ENCODE data around the gene OR9Q1.

- TF ChIP-seq USF2 (IDR thresholded peaks at IDR 0.05; ENCODE audit: low read depth, low read length): no peak
- no peak for TF ChIP-seq CTCF (conservative IDR thresholded peaks at IDR 0.05; ENCODE audit: low read depth, low read length)
- no peak for TF ChIP-seq RAD21 (IDR thresholded peaks at IDR 0.05; ENCODE audit: low read length)
- no peak for TF ChIP-seq POLR2A (IDR thresholded peaks at IDR 0.05; ENCODE audit: low read depth, low read length)
Measured at GRCh38 chr11:58057481-58057880, 33.8 kb downstream of the OR9Q1 start.
